ENCODE data around the gene GPR146. TPM values are rescaled to one million over a fixed set of nuclear protein-coding genes. Genes with fewer than 3 reads are reported as not detected.

Gene GPR146
- total RNA-seq, 3 donors from 2014 or later, result 3.5 to 13.0 (median 5.7) TPM

DNA sequence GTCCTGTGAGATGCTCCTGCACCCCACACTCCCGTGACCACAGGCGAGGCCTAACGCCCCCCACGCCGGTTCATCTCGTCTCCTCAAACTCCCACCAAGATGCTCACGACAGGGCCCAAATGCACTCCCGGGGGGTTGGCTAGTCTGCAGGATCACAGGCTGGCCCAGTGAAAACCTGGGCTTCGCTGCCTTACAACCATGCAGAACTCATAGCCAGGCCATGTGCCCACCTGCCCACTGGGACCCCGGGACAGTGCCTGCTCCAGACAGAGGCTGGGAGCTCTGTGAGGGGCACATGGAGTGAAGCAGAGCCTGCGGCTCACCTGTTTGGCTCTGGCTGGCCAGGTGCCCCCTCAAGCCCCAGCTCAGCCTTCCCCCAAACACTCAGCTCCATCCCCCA, 34.2 kb downstream of the GPR146 start:
- ATAC-seq, result no peak
- Histone ChIP-seq H3K4me3 (no peak overlapping the region), H3K4me1 (ENCODE audit: low read depth) (no peaks in the 10 kb centered on the region), H3K9me3 (no peaks in the 10 kb centered on the region), H3K36me3 (ENCODE audit: low read depth) (no peaks in the 10 kb centered on the region)
- no peak for DNase-seq
- TF ChIP-seq, protein P1, sequence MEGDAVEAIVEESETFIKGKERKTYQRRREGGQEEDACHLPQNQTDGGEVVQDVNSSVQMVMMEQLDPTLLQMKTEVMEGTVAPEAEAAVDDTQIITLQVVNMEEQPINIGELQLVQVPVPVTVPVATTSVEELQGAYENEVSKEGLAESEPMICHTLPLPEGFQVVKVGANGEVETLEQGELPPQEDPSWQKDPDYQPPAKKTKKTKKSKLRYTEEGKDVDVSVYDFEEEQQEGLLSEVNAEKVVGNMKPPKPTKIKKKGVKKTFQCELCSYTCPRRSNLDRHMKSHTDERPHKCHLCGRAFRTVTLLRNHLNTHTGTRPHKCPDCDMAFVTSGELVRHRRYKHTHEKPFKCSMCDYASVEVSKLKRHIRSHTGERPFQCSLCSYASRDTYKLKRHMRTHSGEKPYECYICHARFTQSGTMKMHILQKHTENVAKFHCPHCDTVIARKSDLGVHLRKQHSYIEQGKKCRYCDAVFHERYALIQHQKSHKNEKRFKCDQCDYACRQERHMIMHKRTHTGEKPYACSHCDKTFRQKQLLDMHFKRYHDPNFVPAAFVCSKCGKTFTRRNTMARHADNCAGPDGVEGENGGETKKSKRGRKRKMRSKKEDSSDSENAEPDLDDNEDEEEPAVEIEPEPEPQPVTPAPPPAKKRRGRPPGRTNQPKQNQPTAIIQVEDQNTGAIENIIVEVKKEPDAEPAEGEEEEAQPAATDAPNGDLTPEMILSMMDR (IDR thresholded peaks at IDR 0.05), result no peak
- intact Hi-C loops (cut with DNase I, micrococcal nuclease), result no loop called here

DNA sequence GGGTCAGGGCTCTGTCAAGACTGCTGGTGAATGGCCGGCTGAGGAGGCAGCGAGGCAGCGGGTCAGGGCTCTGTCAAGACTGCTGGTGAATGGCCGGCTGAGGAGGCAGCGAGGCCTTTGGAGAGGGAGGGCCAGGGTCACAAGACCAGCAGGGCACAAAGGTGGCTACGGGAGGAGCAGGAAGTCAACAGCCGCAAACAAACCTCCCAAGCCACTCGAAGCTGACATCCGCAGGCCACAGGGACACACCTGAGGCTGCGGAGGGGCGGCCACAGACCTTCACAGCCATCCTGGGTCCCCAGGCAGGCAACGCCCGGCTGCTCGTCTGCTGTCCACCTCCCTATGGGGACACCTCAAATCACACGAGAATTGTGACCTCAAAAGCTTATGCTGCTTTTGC, 34.6 kb downstream of the GPR146 start:
- ATAC-seq (peak; percentile 84), DNase-seq (peak in 2 of 3 donors; percentile 52 to 78)
- Histone ChIP-seq H3K4me1 (ENCODE audit: low read depth) (no peaks in the 10 kb centered on the region), H3K9me3 (no peaks in the 10 kb centered on the region), H3K4me3 (no peak overlapping the region), H3K36me3 (ENCODE audit: low read depth) (no peaks in the 10 kb centered on the region)
- intact Hi-C loops (cut with DNase I, micrococcal nuclease), result no loop called here
- TF ChIP-seq, protein P1 (IDR thresholded peaks at IDR 0.05), result no peak

DNA sequence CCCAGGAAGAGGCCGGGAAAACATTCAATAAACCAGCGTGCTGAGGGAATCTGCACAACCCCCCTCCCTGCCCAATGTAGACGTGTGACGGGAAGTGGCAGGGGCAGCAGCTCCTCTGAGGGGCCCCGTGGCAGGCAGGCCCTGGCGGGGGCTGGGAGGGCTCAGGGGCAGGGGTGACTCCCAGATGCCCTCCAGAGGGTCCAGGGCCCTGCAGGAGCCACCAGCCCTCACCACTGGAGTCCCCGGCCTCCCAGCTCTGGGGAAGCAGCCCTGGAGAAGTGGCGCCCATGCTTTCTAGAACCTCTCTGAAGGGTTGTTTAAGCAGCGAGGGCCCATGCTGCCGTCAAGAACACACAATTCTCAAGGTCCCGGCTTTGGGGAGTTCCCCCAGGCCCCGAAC, 35.2 kb downstream of the GPR146 start:
- Histone ChIP-seq H3K36me3 (ENCODE audit: low read depth) (no peaks in the 10 kb centered on the region), H3K9me3 (no peaks in the 10 kb centered on the region), H3K4me3 (no peak overlapping the region), H3K4me1 (ENCODE audit: low read depth) (no peaks in the 10 kb centered on the region)
- intact Hi-C loops (cut with DNase I, micrococcal nuclease), result no loop called here
- no peak for DNase-seq
- ATAC-seq, result no peak
- TF ChIP-seq, protein P1 (IDR thresholded peaks at IDR 0.05), result no peak

DNA sequence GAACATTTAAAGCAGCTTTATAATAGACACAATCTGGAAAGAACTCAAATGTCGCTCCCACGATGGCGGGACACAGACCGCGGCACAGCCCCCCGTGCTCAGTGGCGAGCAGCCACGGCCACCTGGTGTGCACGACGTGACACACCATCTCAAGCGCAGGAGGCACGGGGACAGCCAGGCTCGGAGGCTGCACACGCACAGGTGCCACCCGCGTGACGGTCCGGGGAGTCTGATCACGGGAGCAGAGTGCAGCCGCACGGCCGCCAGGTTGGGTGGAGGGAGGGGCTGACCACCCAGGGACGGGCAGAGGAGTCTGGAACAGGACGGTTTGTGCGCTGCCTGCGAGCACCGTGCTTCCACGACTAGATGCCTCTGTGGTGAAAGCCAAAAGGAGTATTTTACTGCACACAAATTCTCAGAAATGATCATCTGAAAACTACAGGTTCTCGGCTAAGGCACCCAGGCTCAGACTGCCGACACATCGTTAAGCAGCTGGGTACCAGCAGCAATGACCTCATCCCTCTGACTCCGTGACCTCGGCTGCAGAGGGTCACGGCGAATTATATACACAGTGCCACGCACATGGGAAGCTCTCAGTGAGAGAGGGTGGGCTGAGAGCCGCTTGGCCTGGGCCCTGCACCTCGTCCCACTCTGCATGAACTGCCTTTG, 36.0 kb downstream of the GPR146 start:
- Histone ChIP-seq H3K9me3 (no peaks in the 10 kb centered on the region), H3K4me3 (no peak overlapping the region), H3K36me3 (ENCODE audit: low read depth) (no peaks in the 10 kb centered on the region), H3K4me1 (ENCODE audit: low read depth) (no peaks in the 10 kb centered on the region)
- no peak for ATAC-seq
- no peak for DNase-seq
- TF ChIP-seq, protein P1 (IDR thresholded peaks at IDR 0.05), result no peak
- intact Hi-C loops (cut with DNase I, micrococcal nuclease), result no loop called here

DNA sequence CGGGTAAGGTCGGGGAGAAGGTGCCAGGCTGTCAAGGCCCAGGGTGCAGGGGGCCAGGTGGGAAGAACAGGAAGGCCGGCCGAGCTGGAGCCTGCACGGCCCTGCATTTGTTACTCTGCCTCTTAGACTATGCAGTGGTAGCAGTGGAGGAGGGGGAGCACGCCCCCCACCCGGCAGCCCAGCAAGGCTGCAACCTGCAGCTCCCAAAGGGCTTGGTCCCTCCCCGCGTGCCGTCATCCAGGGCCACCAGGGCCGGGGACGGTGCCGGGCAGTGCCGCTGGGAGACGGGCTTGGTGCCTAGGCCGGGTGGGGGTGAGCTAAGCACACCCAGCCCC, 36.5 kb downstream of the GPR146 start:
- ATAC-seq (no peak), DNase-seq (no peak)
- Histone ChIP-seq H3K4me3 (no peak overlapping the region), H3K36me3 (ENCODE audit: low read depth) (no peaks in the 10 kb centered on the region), H3K9me3 (no peaks in the 10 kb centered on the region), H3K4me1 (ENCODE audit: low read depth) (no peaks in the 10 kb centered on the region)
- intact Hi-C loops (cut with DNase I, micrococcal nuclease), result no loop called here
- TF ChIP-seq, protein P1 (IDR thresholded peaks at IDR 0.05), result no peak

DNA sequence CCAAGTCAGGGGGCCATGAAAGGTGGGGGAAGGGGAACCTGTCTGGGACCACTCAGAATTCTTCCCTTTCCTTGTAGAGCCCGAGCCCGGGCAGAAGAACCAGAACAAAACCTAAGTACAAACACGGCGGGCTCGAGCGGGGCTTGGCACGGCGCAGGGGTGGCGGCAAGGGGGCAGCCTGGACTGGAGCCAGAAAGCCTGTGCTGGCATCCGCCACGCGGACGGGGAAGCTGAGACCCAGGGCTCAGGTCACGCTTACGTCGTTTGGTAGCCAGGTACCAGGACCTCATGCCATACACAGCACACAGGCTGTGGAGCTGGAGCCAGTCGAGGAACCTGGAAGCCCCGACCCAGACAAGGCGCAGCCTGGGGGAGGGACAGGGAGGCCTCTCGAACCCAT, 37.0 kb downstream of the GPR146 start:
- intact Hi-C loops (cut with DNase I, micrococcal nuclease), result no loop called here
- no peaks in the 10 kb centered on the region for H3K36me3 ChIP-seq (ENCODE audit: low read depth)
- ATAC-seq (no peak), DNase-seq (no peak)
- H3K4me1 ChIP-seq (ENCODE audit: low read depth), result peaks cover under 1% of the 10 kb centered on the region
- H3K4me3 ChIP-seq, result no peak overlapping the region
- H3K9me3 ChIP-seq, result no peaks in the 10 kb centered on the region
- TF ChIP-seq, protein P1 (IDR thresholded peaks at IDR 0.05), result no peak
